Kidney (tissue), 14 donors: ENCODE data around the gene EPB41L3. TPM values are rescaled to one million over a fixed set of nuclear protein-coding genes. Genes with fewer than 3 reads are reported as not detected.

Experiments
- DNase-seq, 5 donors: peaks; one replicate each; pipeline ENCODE4 v3.0.0-alpha.2; 2013 to 2020
- FAIRE-seq: peaks from 2 replicates; lab custom pipeline; 2012; peaks lifted over from hg19 to GRCh38; lab: Jason Lieb, UNC
- H3K27ac ChIP-seq, 2 donors: one replicate each; pipeline ENCODE4 v1.7.0; 2013; ENCODE audit warnings: low read depth in 2 of 2, low read length in 2 of 2, inconsistent platforms in 1 of 2
- H3K27me3 ChIP-seq: one replicate; pipeline ENCODE4 v1.7.1; 2013; ENCODE audit warnings: low read length, inconsistent platforms; ENCODE audit not compliant: control insufficient read depth, insufficient read depth
- H3K36me3 ChIP-seq, 3 donors: one replicate each; pipeline versions ENCODE4 v1.7.0 to v1.7.1; 2013; ENCODE audit warnings: low read length in 3 of 3, control low read depth in 1 of 3, inconsistent platforms in 1 of 3; ENCODE audit not compliant: insufficient read depth in 3 of 3, control insufficient read depth in 2 of 3
- H3K4me1 ChIP-seq, 3 donors: one replicate each; pipeline versions ENCODE4 v1.7.0 to v1.7.1; 2013; ENCODE audit warnings: low read length in 3 of 3, inconsistent platforms in 1 of 3, low read depth in 1 of 3; ENCODE audit not compliant: control insufficient read depth in 2 of 3, insufficient read depth in 2 of 3
- H3K4me3 ChIP-seq, 3 donors: one replicate each; pipeline versions ENCODE4 v1.7.0 to v1.8.1; 2013; ENCODE audit warnings: low read length in 3 of 3, control low read depth in 1 of 3, inconsistent platforms in 1 of 3
- H3K9ac ChIP-seq, 3 donors: one replicate each; pipeline versions ENCODE4 v1.7.0 to v1.7.1; 2013; ENCODE audit warnings: low read length in 3 of 3, control low read depth in 1 of 3, inconsistent platforms in 1 of 3
- H3K9me3 ChIP-seq, 3 donors: one replicate each; pipeline versions ENCODE4 v1.7.0 to v1.7.1; 2013; ENCODE audit warnings: low read length in 3 of 3, control low read depth in 1 of 3, inconsistent platforms in 1 of 3; ENCODE audit not compliant: control insufficient read depth in 2 of 3, insufficient read depth in 1 of 3
- CTCF ChIP-seq: IDR thresholded peaks from 3 replicates; pipeline ENCODE4 v1.5.1; 2012; ENCODE audit warnings: mild to moderate bottlenecking, moderate library complexity, borderline replicate concordance; ENCODE audit not compliant: insufficient read depth; ENCODE audit errors: extremely low read depth
- intact Hi-C: fragments of 100-400 bp; cut with DNase I; formaldehyde crosslinking; loops from one replicate; pipeline ENCODE4 v1.11.1; 2022
- polyA plus RNA-seq: library from polyadenylated mRNA; stranded (reverse); fragments of 350-450 nt; fragmentation: Illumina TruSeq; extraction: RNeasy Lipid Tissue Mini Kit (QIAGEN cat#74804); gene quantifications from one replicate; pipeline ENCODE4 v1.2.3, GENCODE V29; 2014; ENCODE audit warnings: low read depth, low replicate concordance; ENCODE audit not compliant: insufficient read depth
- total RNA-seq: library from RNA; stranded (reverse); fragmentation: NEBNext Ultra II Directional; extraction: Animal tissue kit (Norgen Biotek cat#: 25700); gene quantifications from one replicate; pipeline ENCODE4 v1.2.1, GENCODE V29; 2021
- donor health status: control.
- donor health status: control.
- donor health status: control.
- donor health status: control.
- donor health status: control.
- donor health status: DM: yes; HTN: yes; CAD: no.
- donor health status: Normal renal cell carcinoma (clear cell type).

EPB41L3 gene
- total and polyA plus RNA-seq, 2 donors from 2014 or later: 35.3 to 44.6 TPM

GRCh38 chr18:5416112-5416511 lies 127.7 kb downstream of the EPB41L3 start:
- H3K4me1 ChIP-seq: peaks cover 0 to 6% (median 0%) of the 10 kb centered on the region in 3 donors
- no peak overlapping the region for H3K9ac ChIP-seq
- TF ChIP-seq CTCF: no peak
- no peak overlapping the region for H3K27ac ChIP-seq
- no peak overlapping the region for H3K4me3 ChIP-seq
- FAIRE-seq (no peak), DNase-seq (no peak)
- peaks cover 0 to 13% (median 6%) of the 10 kb centered on the region in 3 donors for H3K36me3 ChIP-seq
- intact Hi-C loops: no loop called here
- H3K27me3 ChIP-seq: no peaks in the 10 kb centered on the region
- H3K9me3 ChIP-seq: no peaks in the 10 kb centered on the region

GRCh38 chr18:5415665-5416064 lies 128.1 kb downstream of the EPB41L3 start:
- Histone ChIP-seq H3K4me3 (no peak overlapping the region), H3K36me3 (peaks cover 0 to 13% (median 4%) of the 10 kb centered on the region in 3 donors), H3K4me1 (peaks cover 0 to 6% (median 0%) of the 10 kb centered on the region in 3 donors), H3K9me3 (no peaks in the 10 kb centered on the region), H3K27ac (no peak overlapping the region), H3K9ac (no peak overlapping the region), H3K27me3 (no peaks in the 10 kb centered on the region)
- no peak for DNase-seq
- intact Hi-C loops: no loop called here
- FAIRE-seq: no peak
- TF ChIP-seq CTCF: no peak

- Histone ChIP-seq H3K36me3 (peaks cover 0 to 13% (median 4%) of the 10 kb centered on the region in 3 donors), H3K9me3 (no peaks in the 10 kb centered on the region), H3K27me3 (no peaks in the 10 kb centered on the region), H3K27ac (no peak overlapping the region), H3K4me3 (no peak overlapping the region), H3K4me1 (peaks cover 0 to 6% (median 0%) of the 10 kb centered on the region in 3 donors), H3K9ac (no peak overlapping the region)
- FAIRE-seq: no peak
- intact Hi-C loops: no loop called here
- TF ChIP-seq CTCF: no peak
- no peak for DNase-seq
Observed at GRCh38 chr18:5415031-5415430, 128.8 kb downstream of the EPB41L3 start.

- intact Hi-C loops: no loop called here
- Histone ChIP-seq H3K27me3 (no peaks in the 10 kb centered on the region), H3K9ac (no peak overlapping the region), H3K4me3 (no peak overlapping the region), H3K4me1 (peaks cover 0 to 6% (median 0%) of the 10 kb centered on the region in 3 donors), H3K27ac (no peak overlapping the region), H3K36me3 (peaks cover 0 to 12% (median 4%) of the 10 kb centered on the region in 3 donors), H3K9me3 (no peaks in the 10 kb centered on the region)
- FAIRE-seq (no peak), DNase-seq (peak in 2 of 5 donors; percentile 13 to 43)
- TF ChIP-seq CTCF: no peak
Observed at GRCh38 chr18:5414546-5414945, 129.3 kb downstream of the EPB41L3 start.
